GM12872 (cell line): Measurements from ENCODE around the gene PET100.

Experiments used
- TF ChIP-seq, protein P1 (sequence below): IDR thresholded peaks from 3 replicates; pipeline ENCODE4 v1.5.1; 2011; ENCODE audit warnings: low read depth, mild to moderate bottlenecking, low read length, moderate library complexity; ENCODE audit not compliant: insufficient read depth

Gene PET100

GRCh38 chr19:7607212-7607873, 22.2 kb upstream of the PET100 start:
- TF ChIP-seq, protein P1, sequence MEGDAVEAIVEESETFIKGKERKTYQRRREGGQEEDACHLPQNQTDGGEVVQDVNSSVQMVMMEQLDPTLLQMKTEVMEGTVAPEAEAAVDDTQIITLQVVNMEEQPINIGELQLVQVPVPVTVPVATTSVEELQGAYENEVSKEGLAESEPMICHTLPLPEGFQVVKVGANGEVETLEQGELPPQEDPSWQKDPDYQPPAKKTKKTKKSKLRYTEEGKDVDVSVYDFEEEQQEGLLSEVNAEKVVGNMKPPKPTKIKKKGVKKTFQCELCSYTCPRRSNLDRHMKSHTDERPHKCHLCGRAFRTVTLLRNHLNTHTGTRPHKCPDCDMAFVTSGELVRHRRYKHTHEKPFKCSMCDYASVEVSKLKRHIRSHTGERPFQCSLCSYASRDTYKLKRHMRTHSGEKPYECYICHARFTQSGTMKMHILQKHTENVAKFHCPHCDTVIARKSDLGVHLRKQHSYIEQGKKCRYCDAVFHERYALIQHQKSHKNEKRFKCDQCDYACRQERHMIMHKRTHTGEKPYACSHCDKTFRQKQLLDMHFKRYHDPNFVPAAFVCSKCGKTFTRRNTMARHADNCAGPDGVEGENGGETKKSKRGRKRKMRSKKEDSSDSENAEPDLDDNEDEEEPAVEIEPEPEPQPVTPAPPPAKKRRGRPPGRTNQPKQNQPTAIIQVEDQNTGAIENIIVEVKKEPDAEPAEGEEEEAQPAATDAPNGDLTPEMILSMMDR: no peak

DNA sequence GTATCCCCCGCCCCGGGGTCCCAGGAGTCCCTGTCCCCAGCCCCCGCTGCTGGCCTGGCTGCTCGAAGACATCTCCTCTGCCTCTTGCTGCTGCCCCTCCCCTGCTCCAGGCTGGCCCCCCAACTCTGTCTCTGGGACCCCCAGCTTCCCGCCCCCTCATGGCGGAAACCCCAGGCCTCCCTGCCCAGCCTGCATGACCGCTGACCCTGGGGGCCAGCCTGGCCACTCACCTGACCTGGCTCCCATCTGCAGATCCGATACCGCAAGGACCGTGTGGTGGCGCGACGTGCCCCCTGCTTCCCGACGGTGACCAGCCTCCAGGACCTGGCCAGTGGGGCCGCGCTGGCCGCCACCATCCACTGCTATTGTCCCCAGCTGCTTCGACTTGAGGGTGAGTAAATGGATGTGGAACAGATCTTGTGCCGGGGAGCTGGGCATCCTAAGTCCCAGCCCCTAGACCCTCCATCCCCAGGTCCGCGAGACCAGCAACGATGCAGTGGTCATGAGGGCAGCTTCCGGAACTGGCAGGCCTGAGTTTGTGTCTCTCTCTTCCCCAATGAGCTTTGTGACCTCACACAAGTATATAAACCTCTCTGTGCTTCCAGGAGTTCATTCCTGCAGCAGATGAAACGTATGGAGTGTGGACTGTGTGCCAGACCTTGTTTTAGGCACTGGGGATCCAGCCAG, 21.6 kb upstream of the PET100 start:
- TF ChIP-seq, protein P1: no peak

DNA sequence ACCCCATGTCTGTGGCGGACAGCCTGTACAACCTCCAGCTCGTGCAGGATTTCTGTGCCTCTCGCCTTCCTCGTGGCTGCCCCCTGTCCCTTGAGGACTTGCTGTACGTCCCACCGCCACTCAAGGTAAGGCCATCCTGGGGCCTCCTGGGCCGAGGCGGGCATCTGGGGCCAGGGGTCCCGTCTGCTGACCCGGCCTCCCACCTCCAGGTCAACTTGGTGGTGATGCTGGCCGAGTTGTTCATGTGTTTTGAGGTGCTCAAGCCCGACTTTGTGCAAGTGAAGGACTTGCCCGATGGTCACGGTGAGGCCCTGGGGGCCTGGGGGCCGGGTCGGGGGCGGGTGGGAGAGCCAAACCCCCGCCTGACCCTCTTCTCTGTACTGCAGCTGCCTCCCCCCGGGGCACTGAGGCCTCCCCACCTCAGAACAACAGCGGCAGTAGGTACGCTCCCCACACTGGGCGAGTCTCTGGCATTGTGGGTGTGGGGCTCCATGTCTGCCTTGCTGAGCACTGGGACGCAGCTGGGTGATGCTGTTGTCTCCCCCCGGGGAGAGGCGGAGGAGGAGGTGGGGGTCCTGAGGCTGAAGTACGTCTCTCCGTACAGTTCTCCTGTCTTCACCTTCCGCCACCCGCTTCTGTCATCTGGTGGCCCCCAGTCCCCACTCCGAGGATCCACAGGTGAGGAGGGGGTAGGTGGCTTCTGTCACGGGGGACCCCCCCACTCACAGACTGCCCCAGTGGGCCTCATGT, 18.9 kb upstream of the PET100 start:
- TF ChIP-seq, protein P1: no peak

DNA sequence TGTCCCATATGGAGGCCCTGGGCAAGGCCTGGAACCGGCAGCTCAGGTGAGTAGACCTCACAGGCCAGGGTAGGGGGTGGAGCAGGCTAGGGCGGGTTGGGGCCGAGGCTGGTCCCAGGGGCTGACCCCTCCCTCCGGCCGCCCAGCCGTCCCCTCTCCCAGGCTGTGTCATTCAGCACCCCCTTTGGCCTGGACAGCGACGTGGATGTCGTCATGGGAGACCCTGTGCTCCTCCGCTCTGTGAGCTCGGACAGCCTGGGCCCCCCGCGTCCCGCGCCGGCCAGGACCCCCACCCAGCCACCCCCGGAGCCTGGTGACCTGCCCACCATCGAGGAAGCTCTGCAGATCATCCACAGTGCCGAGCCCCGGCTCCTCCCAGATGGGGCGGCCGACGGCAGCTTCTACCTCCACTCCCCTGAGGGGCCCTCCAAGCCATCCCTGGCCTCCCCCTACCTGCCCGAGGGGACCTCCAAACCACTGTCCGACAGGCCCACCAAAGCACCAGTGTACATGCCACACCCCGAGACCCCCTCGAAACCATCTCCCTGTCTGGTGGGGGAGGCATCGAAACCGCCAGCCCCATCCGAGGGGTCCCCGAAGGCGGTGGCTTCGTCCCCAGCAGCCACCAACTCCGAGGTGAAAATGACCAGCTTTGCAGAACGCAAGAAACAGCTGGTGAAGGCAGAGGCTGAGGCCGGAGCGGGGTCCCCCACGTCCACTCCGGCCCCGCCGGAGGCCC, 17.9 kb upstream of the PET100 start:
- TF ChIP-seq, protein P1: no peak

GRCh38 chr19:7612282-7613274, 17.0 kb upstream of the PET100 start:
- TF ChIP-seq, protein P1: no peak

GRCh38 chr19:7614859-7615741, 14.5 kb upstream of the PET100 start:
- TF ChIP-seq, protein P1: no peak
